ENCODE results near the gene FBXO9.

The FBXO9 gene

GRCh38 chr6:53133961-53134360, 68.8 kb downstream of the FBXO9 start:
- no peak overlapping the region for H3K27ac Mint-ChIP-seq (ENCODE audit: low read depth)
- H3K9me3 Mint-ChIP-seq, result no peaks in the 10 kb centered on the region
- H3K27me3 Mint-ChIP-seq, result peaks cover 40% of the 10 kb centered on the region
- no peak overlapping the region for H3K4me3 Mint-ChIP-seq
- ATAC-seq (replicated peaks; ENCODE audit: extremely low read depth, poor library complexity, severe bottlenecking), result no peak
- peaks cover 2% of the 10 kb centered on the region for H3K36me3 Mint-ChIP-seq (ENCODE audit: insufficient read depth)
- no peaks in the 10 kb centered on the region for H3K4me1 Mint-ChIP-seq
- DNase-seq (ENCODE audit: low spot score in 2 of 2), result no peak

DNA sequence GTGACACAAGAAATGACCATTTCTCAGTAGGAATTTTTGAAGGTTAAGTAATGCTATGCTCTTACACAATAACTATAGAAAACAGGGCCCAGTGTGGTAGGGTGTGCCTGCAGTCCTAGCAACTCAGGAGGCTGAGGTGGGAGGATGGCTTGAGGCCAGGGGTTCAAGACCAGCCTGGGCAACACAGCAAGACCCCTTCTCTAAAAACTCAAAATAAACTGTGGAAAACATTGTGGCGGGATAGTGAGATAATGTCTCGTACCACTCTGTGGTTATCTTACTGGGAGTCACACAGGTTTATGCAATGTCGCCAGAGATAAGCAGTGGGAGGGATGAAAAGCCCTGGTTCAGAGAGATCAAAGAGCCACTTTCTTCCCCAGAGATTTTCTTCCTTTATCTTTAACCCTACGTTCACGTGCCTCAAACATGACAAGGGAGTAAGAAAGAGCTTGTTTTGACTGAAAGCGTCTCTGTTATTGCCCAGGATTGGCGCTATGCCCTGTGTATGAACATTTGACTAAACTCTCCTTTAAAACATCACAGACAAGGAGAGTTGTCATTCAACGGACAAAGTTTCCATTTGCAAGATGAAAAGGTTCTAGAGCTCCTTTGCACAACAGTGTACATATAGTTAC, 69.5 kb downstream of the FBXO9 start:
- Mint-ChIP-seq H3K36me3 (ENCODE audit: insufficient read depth) (peaks cover 2% of the 10 kb centered on the region), H3K27me3 (peaks cover 35% of the 10 kb centered on the region), H3K27ac (ENCODE audit: low read depth) (no peak overlapping the region), H3K4me3 (no peak overlapping the region), H3K4me1 (no peaks in the 10 kb centered on the region), H3K9me3 (no peaks in the 10 kb centered on the region)
- no peak for DNase-seq (ENCODE audit: low spot score in 2 of 2)
- no peak for ATAC-seq (replicated peaks; ENCODE audit: extremely low read depth, poor library complexity, severe bottlenecking)

DNA sequence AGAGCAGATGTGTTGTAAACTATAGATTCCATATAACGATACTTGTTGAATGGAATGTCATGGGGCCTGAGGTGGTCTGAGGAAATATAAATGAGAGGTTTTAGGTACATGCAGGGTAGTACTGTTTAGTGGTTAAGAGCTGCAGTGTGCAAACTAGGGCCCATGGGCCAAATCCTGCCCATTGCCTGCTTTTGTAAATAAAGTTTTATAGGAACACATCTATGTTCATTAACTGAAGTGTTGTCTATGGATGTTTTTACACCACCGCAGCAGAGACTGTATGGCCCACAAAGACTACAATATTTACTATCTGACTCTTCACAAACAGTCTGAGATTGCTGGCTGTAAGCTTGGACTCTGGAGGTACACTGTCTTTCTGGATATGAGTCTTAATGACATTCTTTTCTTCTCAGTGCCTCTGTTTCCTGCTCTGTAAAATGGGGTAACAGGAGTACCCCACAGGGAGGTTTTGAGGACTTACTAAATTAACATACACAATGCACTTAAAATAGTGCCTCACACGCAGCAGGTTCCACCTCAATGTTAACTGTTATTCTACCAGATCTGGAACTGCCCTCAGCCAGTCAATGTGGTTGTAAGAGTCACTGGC, 70.9 kb downstream of the FBXO9 start:
- Mint-ChIP-seq H3K27ac (ENCODE audit: low read depth) (no peak overlapping the region), H3K4me1 (no peaks in the 10 kb centered on the region), H3K4me3 (no peak overlapping the region), H3K36me3 (ENCODE audit: insufficient read depth) (peaks cover 2% of the 10 kb centered on the region), H3K27me3 (peaks cover 27% of the 10 kb centered on the region), H3K9me3 (no peaks in the 10 kb centered on the region)
- ATAC-seq (replicated peaks; ENCODE audit: extremely low read depth, poor library complexity, severe bottlenecking) (no peak), DNase-seq (ENCODE audit: low spot score in 2 of 2) (no peak)

DNA sequence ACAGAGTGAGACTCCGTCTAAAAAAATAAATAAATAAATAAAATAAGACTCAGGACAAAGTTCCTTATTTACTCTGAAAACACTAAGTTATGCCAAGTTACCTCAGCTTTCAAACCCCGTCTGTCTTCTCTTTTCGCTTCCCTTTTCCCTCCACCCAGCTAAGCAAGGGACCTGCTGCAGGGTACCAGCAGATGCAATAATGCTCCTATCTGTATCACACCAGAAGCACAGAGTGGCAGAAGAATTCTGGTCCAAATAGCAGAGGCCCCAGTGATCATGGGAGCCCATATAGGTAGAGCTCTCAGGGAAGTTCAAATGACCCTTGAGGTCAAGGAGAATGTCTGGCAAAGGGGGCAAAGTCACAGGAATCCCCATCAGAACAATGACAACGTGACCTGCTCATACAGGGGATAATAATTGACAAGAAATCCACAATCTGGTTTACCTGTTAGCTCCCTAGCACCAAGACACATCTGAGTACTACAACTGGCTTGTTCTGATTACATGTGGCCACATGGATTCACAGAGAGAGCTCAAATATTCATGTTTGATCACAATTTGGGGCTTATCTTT, 74.7 kb downstream of the FBXO9 start:
- no peaks in the 10 kb centered on the region for H3K9me3 Mint-ChIP-seq
- H3K27me3 Mint-ChIP-seq, result peaks cover 40% of the 10 kb centered on the region
- no peak for ATAC-seq (replicated peaks; ENCODE audit: extremely low read depth, poor library complexity, severe bottlenecking)
- DNase-seq (ENCODE audit: low spot score in 2 of 2), result no peak
- no peaks in the 10 kb centered on the region for H3K4me1 Mint-ChIP-seq
- no peak overlapping the region for H3K4me3 Mint-ChIP-seq
- no peak overlapping the region for H3K27ac Mint-ChIP-seq (ENCODE audit: low read depth)
- H3K36me3 Mint-ChIP-seq (ENCODE audit: insufficient read depth), result peaks cover 2% of the 10 kb centered on the region

GRCh38 chr6:53142810-53143209, 77.6 kb downstream of the FBXO9 start:
- Mint-ChIP-seq H3K9me3 (no peaks in the 10 kb centered on the region), H3K4me3 (no peak overlapping the region), H3K36me3 (ENCODE audit: insufficient read depth) (no peaks in the 10 kb centered on the region), H3K27me3 (peaks cover 33% of the 10 kb centered on the region), H3K27ac (ENCODE audit: low read depth) (no peak overlapping the region), H3K4me1 (no peaks in the 10 kb centered on the region)
- DNase-seq (ENCODE audit: low spot score in 2 of 2) (no peak), ATAC-seq (replicated peaks; ENCODE audit: extremely low read depth, poor library complexity, severe bottlenecking) (no peak)

GRCh38 chr6:53143710-53144109, 78.5 kb downstream of the FBXO9 start:
- H3K4me3 Mint-ChIP-seq, result no peak overlapping the region
- DNase-seq (ENCODE audit: low spot score in 2 of 2), result no peak
- H3K36me3 Mint-ChIP-seq (ENCODE audit: insufficient read depth), result no peaks in the 10 kb centered on the region
- ATAC-seq (replicated peaks; ENCODE audit: extremely low read depth, poor library complexity, severe bottlenecking), result no peak
- H3K9me3 Mint-ChIP-seq, result no peaks in the 10 kb centered on the region
- H3K27me3 Mint-ChIP-seq, result peaks cover 31% of the 10 kb centered on the region
- H3K27ac Mint-ChIP-seq (ENCODE audit: low read depth), result no peak overlapping the region
- H3K4me1 Mint-ChIP-seq, result no peaks in the 10 kb centered on the region

DNA sequence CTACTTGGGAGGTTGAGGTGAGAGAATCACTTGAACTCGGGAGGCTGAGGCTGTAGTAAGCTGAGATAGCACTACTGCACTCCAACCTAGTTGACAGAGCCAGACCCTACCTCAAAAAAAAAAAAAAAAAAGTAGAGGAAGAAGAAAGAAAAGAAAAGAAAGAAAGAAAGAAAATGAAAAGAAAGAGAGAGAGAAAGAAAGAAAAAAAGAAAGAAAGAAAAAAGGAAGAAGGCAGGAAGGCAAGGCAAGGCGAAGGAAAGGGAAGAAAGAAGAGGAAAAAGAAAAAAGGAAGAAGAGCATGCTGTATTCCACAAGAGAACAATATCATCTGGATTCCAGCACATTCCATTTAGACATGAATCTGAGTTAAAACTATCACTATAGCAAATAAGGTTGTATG, 79.6 kb downstream of the FBXO9 start:
- Mint-ChIP-seq H3K27ac (ENCODE audit: low read depth) (no peak overlapping the region), H3K9me3 (no peaks in the 10 kb centered on the region), H3K4me1 (no peaks in the 10 kb centered on the region), H3K4me3 (no peak overlapping the region), H3K36me3 (ENCODE audit: insufficient read depth) (no peaks in the 10 kb centered on the region), H3K27me3 (peaks cover 31% of the 10 kb centered on the region)
- no peak for DNase-seq (ENCODE audit: low spot score in 2 of 2)
- ATAC-seq (replicated peaks; ENCODE audit: extremely low read depth, poor library complexity, severe bottlenecking), result no peak

DNA sequence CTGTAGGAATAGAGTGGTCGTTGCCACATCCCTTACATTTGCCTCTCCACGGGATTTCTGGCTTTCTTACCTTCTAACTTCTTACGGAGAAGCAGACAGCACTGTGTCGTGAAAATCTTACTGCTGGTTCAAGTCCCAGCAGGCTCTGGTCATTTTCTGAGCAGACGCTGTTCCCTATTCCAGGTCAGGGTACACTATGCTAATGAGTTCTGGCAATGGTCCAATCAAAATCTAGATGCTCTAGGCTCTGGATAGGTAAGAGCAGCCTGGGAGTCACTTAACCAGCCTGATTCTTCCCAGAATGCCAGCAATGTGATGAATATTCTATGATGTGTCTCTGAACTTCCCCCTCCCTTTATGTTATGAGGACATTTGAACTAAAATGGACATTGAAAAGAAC, 83.5 kb downstream of the FBXO9 start, which contains the start of gene GCM1:
Gene GCM1 (minus strand): TSS at position 158 of the 400 bp plus-strand sequence. CDS start 3,209 bp downstream, outside the sequence.
- ATAC-seq (replicated peaks; ENCODE audit: extremely low read depth, poor library complexity, severe bottlenecking), result no peak

More for the DNA sequence above, 83.5 kb downstream of the FBXO9 start, which contains the start of gene GCM1:
- peaks cover 40% of the 10 kb centered on the region for H3K27me3 Mint-ChIP-seq
- H3K36me3 Mint-ChIP-seq (ENCODE audit: insufficient read depth), result no peaks in the 10 kb centered on the region
- H3K27ac Mint-ChIP-seq (ENCODE audit: low read depth), result no peak within 1 kb of the TSS
- DNase-seq (ENCODE audit: low spot score in 2 of 2), result no peak
- H3K4me1 Mint-ChIP-seq, result no peaks in the 10 kb centered on the region
- H3K9me3 Mint-ChIP-seq, result no peaks in the 10 kb centered on the region
- no peak within 1 kb of the TSS for H3K4me3 Mint-ChIP-seq
